A204.1 (cell line): ENCODE results near the gene FUT3.

Experiments used
- FAIRE-seq: peaks from 2 replicates; lab custom pipeline; 2012; peaks lifted over from hg19 to GRCh38; lab: Jason Lieb, UNC

The FUT3 gene

DNA sequence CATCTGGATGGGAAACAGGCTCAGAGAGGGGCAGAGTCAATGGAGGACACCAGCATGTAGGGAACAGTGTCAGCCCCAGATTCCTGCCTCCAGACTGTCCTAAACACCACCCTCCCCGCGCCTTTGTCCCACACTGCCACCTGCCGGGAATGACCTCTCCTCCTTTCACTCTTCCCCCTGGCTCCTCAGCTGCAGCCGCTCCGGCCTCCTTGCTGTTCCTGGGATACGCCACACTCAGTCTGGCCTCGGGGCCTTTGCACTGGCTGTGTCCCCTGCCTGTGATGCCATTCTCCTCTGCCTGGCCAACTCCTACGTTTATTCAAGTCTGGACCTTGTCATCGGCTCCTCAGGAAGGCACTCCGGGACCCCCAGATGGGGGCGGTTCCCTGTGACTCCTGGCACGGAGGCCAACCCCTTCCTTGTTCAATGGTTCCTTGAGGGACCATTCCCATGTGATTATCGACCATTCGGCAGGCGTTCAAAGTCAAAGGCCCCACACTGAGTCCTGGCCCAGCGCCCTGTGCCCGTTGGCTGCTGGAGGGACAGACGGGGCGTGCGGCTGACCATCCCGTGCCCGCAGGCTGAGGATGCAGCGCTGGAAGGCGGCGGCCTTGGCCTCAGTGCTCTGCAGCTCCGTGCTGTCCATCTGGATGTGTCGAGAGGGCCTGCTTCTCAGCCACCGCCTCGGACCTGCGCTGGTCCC lies 27.5 kb downstream of the FUT3 start:
- no peak for FAIRE-seq

DNA sequence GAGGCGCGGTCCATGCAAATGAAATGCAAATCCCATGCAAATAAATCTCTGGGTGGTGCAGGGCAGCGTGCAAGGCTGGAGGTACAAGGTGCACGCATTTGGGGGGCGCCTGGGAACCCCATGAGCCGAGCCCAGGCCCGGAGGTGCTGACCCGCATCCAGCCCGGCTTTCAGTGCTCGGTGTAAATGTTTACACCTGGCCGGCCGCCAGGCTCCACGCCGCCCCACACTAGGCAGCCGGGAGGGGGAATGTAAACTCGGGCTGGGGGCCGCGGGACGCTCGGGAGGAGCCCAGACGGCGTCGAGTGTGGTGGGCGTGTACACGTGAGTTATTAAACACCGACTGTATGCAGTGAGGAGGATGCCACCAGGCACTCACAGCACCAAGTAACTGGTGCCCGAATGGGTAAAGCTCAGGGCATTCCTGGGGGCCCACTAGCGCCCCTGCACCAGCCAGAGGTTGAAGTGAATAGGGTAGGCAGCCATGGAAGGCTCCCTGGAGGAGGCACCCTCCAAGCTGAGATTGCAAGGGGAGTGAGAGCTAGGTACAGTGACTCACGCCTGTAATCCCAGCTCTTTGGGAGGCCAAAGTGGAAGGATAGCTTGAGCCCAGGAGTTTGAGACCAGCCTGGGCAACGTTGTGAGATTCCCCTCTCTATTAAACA lies 28.9 kb downstream of the FUT3 start:
- FAIRE-seq: no peak

DNA sequence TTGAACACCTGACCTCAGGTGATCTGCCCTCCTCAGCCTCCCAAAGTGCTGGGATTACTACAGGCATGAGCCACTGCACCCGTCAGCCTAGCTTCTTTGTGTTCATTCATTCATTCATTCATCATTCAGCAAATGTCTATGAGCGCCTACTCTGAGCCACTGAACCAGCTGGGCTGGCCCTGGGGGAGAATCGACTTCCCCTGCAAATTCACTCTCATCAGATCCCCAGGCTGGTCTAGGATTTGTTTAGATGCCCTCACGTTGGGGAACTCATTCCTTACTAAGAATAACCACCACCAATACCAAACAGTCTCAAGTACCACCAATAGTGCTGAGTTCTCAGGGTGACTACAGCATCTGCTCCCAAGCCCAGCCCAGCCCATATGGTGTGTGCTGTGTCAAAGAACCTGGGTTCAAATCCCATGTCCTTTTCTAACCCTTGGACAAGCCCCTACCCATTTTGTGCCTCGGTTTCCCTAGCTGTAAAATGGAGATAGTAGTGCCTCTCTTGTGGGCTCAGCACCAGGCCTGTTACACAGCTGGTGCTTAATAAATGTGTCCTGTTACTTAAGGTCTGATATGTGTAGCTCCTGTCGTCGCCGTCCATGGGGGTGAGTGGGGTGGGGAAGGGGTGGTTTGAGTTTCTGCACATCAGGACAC lies 29.6 kb downstream of the FUT3 start:
- no peak for FAIRE-seq

DNA sequence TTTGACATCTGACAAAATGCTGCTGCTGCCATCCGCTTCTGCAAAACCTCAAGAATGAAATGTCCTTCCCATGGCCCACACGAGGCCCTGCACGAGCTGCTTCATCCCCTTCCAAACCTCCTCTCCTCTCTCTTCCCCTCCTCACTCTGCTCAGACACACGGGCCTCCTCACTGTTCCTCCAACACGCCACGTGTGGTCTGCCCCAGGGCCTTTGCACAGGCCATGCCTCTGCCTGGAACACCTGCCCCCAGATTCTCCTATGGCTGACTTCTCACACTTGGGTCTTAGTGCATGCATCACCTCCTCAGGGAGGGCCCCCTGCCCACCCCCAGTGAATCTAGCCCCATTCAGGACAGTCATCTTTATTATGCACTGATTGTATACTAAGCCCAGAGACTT lies 30.5 kb downstream of the FUT3 start:
- no peak for FAIRE-seq

DNA sequence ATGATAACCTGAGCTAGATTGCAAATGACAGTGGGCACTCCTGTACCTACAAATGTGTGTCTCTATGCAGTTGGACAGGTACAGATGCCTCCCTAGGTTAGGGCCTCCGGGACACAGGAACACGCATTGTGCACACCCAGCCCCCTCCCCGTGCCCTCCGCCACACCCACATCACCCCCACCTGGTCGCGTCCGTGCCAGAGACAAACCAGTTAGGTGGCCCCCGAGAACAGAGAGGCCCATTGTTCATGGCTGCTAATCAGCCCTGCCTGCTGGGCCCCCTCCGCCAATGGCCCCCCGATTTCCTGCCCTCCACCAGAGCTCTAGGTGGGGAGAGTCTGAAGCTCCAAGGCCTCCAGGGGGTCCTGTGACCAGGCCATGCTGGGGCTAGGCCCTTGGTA lies 32.7 kb downstream of the FUT3 start:
- no peak for FAIRE-seq

DNA sequence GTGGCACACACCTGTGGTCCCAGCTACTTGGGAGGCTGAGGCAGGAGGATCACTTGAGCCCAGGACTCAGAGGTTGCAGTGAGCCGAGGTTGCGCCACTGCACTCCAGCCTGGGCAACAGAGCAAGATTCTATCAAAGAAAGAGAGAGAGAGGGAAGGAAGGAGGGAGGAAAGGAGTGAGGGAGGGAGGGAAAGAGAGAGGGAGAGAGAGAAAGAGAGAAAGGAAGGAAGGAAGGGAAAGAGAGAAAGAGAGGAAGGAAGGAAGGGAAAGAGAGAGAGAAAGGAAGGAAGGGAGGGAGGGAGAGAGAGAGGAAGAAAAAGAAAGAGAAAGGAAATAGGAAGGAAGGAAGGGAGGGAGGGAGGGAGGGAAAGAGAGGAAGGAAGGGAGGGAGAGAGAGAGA lies 34.0 kb downstream of the FUT3 start:
- FAIRE-seq: no peak

DNA sequence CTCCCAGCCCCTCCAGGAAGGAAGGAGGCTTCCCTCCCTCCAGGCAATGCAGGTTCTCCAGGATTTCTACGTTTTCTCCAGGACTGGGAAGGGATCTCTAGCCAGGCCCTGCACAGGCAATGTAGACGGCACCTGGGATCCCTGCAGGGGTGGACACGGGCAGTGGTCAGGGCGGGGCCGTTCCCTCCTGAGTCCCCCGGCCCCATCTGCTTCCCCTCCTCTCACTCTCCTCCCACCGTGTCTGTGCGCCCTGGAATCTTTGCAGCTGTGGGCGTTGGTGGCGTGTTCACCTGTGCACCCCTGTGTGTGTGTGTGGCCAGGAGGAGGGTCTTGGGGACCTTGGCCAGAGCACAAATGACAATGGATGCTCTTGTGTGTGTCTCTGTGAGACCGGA lies 36.4 kb downstream of the FUT3 start:
- FAIRE-seq: no peak

DNA sequence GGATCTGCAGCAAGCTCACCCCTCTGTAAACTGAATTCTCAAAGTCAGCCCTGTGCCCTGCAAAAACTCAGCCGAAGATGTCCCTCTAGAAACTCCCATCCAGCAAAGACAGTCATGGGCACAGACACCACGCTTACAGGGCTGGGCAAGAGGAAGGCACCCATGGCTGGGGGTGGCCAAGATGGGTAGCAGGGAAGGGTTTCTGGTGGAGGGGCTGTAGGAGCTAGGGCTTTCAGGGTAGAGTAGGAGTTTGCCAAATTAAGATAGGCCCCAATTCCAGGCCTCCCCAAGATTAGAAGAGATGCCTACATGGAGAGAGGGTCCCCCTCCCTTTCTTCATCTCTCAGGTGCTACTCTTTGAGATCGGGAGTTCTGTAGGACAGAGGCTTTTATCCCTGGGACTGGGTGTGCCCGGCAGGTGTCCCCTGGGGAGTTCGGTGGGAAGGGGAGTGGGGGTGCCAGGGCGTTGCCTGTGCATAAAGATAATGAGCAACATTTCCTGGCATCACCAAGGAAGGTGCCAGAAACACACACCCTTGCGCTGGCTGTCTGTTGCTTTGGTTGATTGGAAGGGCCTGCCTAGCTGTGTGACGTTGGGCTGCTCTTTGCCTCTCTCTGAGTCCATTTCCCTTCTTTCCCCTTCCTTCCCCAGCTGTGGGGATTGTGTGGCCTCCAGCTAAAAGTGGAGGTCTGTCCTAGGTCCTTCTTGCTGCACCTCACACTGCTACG lies 37.0 kb downstream of the FUT3 start:
- FAIRE-seq: no peak

DNA sequence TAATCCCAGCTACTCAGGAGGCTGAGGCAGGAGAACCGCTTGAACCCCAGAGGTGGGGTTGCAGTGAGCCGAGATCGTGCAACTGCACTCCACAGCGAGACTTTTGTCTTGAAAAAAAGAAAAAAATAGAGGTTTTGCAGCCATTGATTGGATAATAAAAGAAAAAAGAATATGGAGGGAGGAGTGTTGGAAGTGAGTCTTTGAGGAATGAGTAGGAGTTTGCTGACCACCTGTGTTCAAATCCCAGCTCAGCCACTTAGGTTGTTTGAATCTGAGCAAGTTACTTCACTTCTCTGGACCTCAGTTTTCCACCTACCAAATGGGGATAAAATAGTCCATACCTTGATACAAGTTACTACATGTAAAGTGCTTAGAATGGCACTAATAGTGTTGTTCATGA lies 40.1 kb downstream of the FUT3 start:
- no peak for FAIRE-seq

DNA sequence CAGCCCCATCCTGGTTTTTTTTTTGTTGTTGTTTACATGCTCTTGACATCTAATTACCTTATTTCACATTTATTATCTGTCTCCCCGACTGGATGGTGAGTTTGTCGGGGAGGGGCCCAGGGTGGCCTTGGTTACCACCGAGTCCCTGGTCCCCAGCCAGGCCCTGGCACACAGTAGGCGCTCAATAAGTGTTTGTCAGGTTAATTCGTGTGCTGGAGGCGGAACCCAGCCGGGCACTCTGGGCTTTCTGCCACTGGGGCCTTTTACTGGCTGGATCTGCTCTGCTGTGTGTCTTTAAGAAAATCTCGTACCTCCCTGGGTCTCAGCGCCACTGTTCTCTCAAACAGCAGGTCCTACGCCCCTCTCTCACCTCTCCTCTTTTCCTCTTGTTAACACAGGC lies 41.8 kb downstream of the FUT3 start:
- FAIRE-seq: no peak

DNA sequence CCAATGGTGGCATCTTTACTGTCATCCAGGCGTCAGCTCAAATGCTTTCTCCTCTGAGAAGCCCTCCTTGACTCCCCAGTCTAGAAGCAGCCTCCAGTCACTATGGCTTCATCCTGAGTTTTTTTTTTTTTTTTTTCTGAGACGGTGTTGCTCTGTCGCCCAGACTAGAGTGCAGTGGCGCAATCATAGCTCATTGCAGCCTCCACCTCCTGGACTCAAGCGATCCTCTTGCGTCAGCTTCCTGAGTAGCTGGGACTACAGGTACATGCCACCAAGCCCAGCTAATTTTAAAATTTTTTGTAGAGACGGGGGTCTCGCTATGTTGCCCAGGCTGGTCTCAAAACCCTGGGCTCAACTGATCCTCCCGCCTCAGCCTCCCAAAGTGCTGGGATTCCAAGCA lies 42.2 kb downstream of the FUT3 start:
- no peak for FAIRE-seq

DNA sequence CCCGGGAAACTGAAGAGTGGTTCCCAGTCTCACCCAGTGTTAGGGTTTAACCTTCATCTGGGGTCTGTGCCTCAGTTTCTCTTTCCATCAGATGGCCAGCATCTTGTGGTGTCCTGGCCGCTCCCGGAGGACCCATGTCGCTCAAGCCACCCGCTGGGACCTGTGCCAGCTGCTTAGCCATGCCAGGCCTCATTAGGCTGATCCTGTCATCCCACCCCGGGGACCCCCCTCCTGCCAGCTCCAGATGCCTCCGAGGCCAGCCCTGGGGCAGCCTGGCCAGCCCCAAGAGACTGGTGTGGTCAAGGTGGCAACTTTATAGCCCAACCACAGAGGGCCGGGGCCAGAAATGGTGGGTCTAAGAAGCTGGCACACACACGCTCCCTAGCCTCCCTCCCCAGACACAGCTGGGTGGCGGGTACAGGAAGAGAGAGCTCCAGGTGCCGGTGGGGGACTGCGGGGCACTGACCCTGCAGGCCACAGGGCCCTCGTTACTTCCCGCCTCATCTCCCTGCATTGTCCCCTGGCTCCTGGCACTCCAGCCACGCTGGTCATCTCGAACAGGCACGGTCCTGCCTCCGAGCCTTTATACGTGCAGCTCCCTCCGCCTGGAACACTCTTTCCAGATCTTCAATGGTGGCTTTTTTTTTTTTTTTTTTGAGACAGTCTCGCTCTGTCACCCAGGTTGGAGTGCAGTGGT lies 43.0 kb downstream of the FUT3 start:
- FAIRE-seq: no peak

DNA sequence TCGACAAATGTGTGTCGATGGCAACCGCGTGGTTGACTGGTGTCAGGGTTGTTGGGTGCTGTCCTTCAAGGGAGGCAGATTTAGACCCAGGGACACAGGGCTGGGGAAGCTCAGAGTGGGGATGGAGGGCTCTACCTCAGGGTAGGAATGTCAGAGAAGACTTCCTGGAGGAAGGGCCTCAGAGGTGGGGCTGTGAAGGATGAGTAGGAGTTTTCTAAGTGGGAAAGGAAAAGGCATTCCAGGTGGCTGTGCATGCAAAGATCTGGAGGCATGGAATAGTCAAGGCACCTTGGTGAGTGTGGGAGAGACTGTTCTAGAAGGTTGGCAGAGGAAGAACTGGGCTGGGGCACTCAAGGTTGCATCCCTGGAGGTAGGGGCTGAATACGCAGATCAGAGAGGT lies 44.3 kb downstream of the FUT3 start:
- no peak for FAIRE-seq

DNA sequence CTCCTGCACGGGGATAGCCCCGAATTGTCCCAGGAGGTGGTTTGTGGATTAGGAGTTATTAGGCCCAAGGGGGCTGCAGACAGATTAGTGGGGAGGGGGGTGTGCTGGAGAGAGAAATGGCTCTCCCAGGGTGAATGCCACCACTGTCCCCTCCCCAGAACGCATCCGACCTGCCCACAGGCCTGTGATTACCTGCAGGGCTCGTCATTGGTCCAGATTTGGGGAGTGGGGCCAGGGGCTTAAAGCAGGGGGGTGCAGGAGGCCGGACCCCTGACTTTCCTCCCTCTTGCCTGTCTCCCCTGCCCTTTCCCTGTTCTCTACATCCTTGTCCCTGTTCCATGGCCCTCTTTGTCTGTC lies 45.1 kb downstream of the FUT3 start:
- no peak for FAIRE-seq

DNA sequence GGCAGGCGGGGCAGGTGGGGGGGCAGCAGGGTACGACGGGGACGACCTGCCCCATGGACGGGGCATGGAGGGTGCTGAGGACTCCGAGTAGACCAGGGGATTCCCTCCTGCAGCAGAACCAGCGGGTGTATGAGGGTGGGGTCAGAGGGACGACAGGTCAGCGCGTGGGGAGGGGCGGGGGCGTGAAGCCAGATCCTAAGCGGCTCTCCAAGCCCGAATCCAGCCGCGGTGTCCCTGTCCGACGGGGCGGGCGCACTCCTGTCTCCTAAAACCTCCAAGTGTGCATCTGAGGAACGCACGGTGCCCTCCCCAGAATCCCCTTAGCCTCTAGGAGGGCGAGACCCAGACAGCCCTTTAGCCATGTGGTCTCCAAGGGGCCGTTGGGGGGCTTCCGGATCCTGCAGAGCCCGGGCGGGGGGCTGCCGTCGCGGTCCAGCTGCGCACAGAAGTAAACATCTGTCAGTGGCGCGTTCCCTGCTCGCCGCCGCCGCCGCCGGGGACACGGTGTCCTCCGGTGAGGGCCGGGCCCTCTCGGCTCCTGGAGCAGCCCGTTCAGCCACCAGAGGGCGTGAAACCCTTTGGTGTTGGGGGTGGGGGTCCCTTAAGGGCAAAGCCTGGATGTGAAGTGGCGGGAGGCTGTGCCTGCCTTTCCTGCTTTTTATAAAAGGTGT lies 45.7 kb downstream of the FUT3 start:
- FAIRE-seq: no peak

DNA sequence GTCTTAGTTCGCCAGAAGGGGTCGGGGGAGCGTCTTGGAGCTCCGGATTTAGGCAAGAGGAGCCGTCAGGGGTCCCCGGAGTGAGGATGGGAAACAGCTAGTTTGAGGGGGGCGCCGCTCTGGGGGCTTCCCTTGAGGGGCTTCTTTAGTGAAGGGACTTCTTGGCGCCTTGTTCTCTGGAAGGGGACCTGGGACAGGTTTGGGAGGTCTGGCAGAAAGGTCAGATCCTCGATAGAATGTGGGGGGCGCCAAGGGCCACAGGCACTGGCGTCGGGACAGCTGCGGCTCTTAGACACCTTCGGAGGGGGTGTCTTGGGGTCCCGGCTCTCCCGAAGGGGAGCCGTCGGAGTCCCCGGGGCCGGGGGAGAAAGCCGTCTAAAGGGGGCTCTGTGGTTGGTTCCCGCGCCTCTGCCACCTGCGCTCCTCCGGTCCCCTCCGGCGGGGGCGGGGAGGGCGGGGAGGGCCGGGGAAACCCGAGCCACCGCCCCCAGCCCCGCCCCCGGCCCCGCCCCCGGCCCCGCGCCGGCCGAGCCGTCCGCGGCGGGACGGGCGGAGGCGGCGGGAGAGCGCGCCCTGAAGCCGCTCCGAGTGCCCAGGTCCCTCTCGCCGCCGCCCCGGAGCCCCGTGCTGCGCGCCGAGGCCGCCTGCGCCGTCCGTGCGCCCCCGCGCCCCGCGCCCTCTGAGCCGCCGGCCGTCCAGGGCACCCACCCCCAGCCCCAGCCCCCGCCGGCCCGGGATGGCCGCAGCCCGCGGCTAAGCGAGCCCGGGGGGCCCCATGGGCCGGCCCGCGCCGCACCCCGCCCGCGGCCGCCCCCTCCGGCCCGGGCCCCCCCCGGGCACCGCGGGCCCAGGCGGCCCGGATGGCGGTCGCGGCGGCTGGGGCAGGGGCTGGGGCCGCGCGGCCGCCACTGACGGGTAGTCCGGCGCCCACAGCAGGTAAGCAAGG lies 46.5 kb downstream of the FUT3 start, which contains the start of gene NRTN:
Gene NRTN, plus strand, starts transcription at position 552 of the 946 bp plus-strand sequence. CDS start 19,099 bp downstream, outside the sequence.
- FAIRE-seq: no peak

DNA sequence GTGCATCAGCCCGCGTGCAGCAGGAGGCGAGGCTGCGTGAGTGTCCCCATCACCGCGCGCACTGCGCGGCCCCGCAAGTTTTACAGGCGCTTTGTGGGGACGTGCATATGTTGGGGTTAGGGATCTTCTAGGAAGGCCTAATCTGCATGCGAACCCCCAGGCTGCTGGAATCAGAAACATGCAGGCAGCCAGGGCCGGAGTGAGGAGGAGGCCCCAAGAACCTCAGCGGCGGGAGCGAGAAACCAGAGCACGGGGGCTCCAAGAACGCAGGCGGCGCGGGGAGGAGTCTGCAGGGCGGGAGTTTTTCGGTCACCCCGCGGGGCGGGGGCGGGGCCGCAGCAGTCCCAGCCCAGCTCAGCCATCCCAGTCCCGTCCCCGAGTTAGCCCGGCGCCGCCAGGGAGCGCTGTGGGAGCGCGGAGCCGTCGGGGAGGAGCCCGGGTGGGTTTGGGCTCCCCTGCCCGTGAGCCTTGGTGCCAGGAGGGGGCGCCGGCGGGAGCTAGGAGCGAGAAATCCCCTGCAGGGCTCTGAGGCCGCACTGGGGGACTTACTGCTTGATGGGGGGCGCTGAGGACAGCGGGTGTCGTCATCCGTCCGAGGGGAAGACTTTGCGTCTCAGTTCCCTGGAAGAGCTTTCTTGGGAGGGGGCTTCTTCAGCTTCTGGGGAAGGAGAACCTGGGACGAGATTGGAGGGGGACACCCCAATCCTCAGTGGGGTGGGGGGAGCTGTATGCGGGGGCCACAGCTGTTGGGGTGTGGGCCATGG lies 47.3 kb downstream of the FUT3 start:
- peak; percentile 39 for FAIRE-seq

DNA sequence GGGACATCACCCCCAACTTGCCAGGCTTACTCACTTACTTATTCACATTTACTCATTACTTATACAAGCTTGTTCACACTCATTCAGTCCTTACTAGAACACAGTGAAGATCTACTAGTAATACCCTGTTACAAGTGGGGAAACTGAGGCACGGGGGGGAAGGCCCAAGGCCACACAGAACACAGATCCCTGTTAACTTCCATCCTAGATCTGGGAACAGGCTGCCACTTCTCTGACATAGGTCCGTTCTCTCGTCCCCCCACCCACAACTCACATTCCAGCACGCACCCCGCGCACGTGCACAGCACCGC lies 47.9 kb downstream of the FUT3 start:
- FAIRE-seq: no peak

DNA sequence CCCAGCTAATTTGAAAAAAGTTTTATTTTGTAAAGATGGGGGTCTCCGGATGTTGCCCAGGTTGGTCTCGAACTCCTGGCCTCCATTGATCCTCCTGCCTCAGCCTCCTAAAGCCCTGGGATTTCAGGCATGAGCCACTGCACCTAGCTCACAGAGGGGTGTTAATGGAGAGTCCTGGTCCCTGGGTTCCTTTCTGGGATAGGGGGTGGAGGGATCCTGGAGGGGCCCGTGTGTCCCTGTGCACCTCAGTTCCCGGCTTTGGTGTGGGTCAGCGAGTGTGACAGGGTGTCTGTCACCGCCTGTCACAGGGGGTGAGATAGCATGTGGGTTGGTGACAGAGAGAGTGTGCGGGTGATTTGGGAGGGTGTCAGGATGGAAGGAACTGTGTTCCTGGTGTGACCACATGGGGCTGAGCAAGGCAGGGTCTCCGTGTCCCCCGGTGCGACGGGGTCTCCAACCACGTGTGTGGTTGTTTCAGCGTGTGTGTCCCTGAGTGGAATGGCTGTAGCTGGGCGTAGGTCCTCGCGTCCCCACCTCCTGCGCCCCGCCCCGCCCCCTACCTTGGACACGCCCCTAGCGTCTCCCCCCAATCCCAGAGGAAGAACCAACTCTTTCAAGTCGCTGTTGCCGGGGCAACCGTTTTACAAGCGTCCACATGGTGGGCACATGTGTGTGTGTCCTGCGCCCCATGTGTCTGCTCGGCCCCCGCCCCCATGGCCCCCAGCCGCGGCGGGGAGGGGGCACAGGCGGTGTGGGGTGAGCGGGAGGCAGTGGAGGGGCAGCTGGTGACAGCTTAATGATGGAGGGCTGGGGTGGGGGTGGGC lies 49.2 kb downstream of the FUT3 start:
- no peak for FAIRE-seq
